BJ (cell line): ENCODE measurements around the gene CENPC. TPM values are rescaled to one million over a fixed set of nuclear protein-coding genes. Genes with fewer than 3 reads are reported as not detected.
"Not testable (repeated sequence)": the region's sequence is repeated elsewhere in the genome, so short reads cannot be mapped to it uniquely, and the experiment has no call there.

Experiments
- CTCF ChIA-PET: fragments of 350-600 bp; formaldehyde crosslinking; extraction: SDS; loops from one replicate; lab custom pipeline; 2021; ENCODE audit warnings: antibody characterized with exemption, inconsistent platforms; lab: Yijun Ruan, JAX
- POLR2A ChIA-PET: fragments of 300-600 bp; sonication (Branson Sonifier 250); formaldehyde crosslinking; extraction: SDS; loops from one replicate; lab custom pipeline; 2021; ENCODE audit warnings: antibody characterized with exemption; lab: Charles Lee
- DNase-seq: peaks from one replicate; pipeline ENCODE4 v3.0.0-alpha.2; 2011; ENCODE audit warnings: low read depth
- H3K27me3 ChIP-seq: 2 replicates; pipeline ENCODE4 v1.6.0; 2011; ENCODE audit warnings: low read length; ENCODE audit not compliant: control insufficient read depth, insufficient read depth
- H3K36me3 ChIP-seq: 2 replicates; pipeline ENCODE4 v1.5.1; 2011; ENCODE audit warnings: low read length; ENCODE audit not compliant: control insufficient read depth, insufficient read depth
- H3K4me3 ChIP-seq: 2 replicates; pipeline ENCODE4 v1.5.1; 2011; ENCODE audit warnings: low read depth, mild to moderate bottlenecking, control low read depth, low read length
- CTCF ChIP-seq: IDR thresholded peaks from 2 replicates; pipeline ENCODE4 v1.5.1; 2011; ENCODE audit warnings: low read depth, mild to moderate bottlenecking, control low read depth, inconsistent platforms, low read length, moderate library complexity; ENCODE audit not compliant: insufficient read depth
- polyA plus RNA-seq: library from polyadenylated mRNA; depleted of rRNA; stranded (reverse); fragments of >200 nt; gene quantifications from 2 replicates; pipeline ENCODE4 v1.2.3, GENCODE V29; 2011

CENPC gene
- polyA plus RNA-seq, 1 experiment: 3.6 TPM

DNA sequence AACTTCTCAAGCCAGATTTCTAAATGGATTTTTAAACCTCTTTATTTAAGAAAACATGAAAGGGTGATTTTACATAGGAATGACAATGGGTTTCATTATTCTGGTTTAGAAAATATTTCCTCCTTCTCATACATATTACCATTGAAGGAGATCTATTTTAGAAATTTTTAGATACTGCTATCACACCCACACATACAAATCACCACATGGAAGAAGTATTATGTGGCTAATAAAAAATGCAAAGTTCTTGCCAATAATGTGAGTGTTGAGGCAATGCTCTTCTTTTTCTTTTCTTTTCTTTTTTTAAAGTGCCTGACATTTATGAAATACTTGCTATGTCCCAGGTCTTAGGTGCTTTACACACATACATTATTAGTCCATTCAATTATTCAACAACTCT, 20.0 kb upstream of the CENPC start:
- no peak overlapping the region for H3K4me3 ChIP-seq
- CTCF ChIA-PET: no interaction called here

DNA sequence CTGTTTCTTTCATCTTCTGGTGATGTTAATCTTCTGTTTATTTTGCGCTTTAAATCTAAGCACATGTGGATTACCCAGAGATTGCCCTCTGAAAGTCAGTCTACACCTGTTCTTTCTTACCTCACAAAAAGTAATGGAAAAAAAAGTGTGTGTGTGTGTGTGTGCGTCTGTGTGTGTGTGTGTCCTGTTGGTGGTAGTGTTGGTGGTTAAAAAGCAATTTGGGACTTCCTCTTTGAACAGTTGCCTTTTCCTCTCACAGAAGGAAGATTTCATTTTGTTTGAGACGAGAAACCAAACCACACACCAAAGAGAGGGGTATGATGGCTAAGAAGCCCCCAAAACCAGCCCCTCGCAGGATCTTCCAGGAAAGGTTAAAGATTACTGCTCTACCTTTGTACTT, 13.2 kb upstream of the CENPC start, which contains the start of gene STAP1:
STAP1 (plus strand) TSS at position 235 of the 400 bp plus-strand sequence; CDS start at position 318, 83 bp downstream.
- no peak within 1 kb of the TSS for H3K4me3 ChIP-seq
- no peaks in the 10 kb centered on the region for H3K36me3 ChIP-seq
- ChIA-PET CTCF (no interaction called here), POLR2A (no interaction called here)
- TF ChIP-seq CTCF: no peak
- no peak for DNase-seq
- peaks cover under 1% of the 10 kb centered on the region; the same call in 1 of the 2 replicates for H3K27me3 ChIP-seq

More for the DNA sequence above, 20.0 kb upstream of the CENPC start:
- H3K36me3 ChIP-seq: no peaks in the 10 kb centered on the region
- H3K27me3 ChIP-seq: 0 out of 2 replicates have a peak, but pooled peaks cover 1% of the 10 kb centered on the region
- no peak for TF ChIP-seq CTCF
- DNase-seq: no peak
- POLR2A ChIA-PET: no interaction called here

DNA sequence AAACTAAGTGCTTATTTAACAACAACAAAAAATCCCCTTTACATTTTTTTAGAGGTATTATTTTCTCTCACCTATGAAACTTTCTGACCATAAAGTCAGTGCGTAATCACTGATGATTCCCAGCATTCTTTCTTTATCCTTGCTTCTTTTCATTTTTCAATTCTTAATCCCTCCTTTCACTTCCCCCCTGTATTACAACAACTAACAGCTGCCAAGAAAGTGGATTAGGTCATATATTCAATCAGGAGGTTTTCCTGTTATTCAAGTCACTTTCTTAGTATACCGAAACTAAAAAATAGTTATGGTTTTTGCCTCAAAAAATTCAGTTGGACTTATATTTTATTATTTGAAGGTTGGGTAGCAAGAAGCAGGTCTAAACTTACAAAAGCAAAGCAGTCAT, 11.1 kb upstream of the CENPC start:
- DNase-seq: no peak
- H3K36me3 ChIP-seq: no peaks in the 10 kb centered on the region
- H3K27me3 ChIP-seq: no peaks in the 10 kb centered on the region; the same call in 1 of the 2 replicates
- no peak overlapping the region for H3K4me3 ChIP-seq
- ChIA-PET CTCF (interaction anchor here (1.0 kb wide), 1 partner anchor 18 kb away, joined by 3 read pairs; no protein-coding TSS in a partner anchor), POLR2A (no interaction called here)
- TF ChIP-seq CTCF: no peak

GRCh38 chr4:67555447-67555846, 10.1 kb upstream of the CENPC start:
- ChIA-PET POLR2A (no interaction called here), CTCF (no interaction called here)
- no peak overlapping the region for H3K4me3 ChIP-seq
- DNase-seq: no peak
- no peaks in the 10 kb centered on the region; the same call in 1 of the 2 replicates for H3K27me3 ChIP-seq
- no peaks in the 10 kb centered on the region for H3K36me3 ChIP-seq
- no peak for TF ChIP-seq CTCF

GRCh38 chr4:67554096-67554495, 8.8 kb upstream of the CENPC start:
- Histone ChIP-seq H3K27me3 (no peaks in the 10 kb centered on the region; the same call in 1 of the 2 replicates), H3K4me3 (no peak overlapping the region), H3K36me3 (no peaks in the 10 kb centered on the region)
- POLR2A ChIA-PET: no interaction called here
- TF ChIP-seq CTCF: no peak
- DNase-seq: no peak
- CTCF ChIA-PET: no interaction called here

GRCh38 chr4:67552146-67552792, 7.0 kb upstream of the CENPC start:
- POLR2A ChIA-PET, H3K4me3 ChIP-seq, CTCF ChIA-PET, H3K36me3 ChIP-seq, DNase-seq, H3K27me3 ChIP-seq: not testable (repeated sequence)
